Left cardiac atrium (tissue), 4 donors: ENCODE results near the gene ULK4. TPM values are rescaled to one million over a fixed set of nuclear protein-coding genes. Genes with fewer than 3 reads are reported as not detected.
"Not testable (repeated sequence)": the region's sequence is repeated elsewhere in the genome, so short reads cannot be mapped to it uniquely, and the experiment has no call there.

ENCODE experiments used
- ATAC-seq, 2 donors: fragments of 200-7000 bp; cut with Tn5 transposase; one replicate each; pipeline ENCODE4 v1.9.1; 2020; ENCODE audit warnings: mild to moderate bottlenecking in 2 of 2, moderate library complexity in 2 of 2
- DNase-seq: peaks from one replicate; pipeline ENCODE4 v3.0.0-alpha.2; 2020
- intact Hi-C, 2 donors: fragments of 100-400 bp; cut with DNase I; formaldehyde crosslinking; loops; one replicate each; pipeline versions ENCODE4 v1.14.1 to v1.15.1; 2022 to 2023
- total RNA-seq, 2 donors: library from RNA; stranded (reverse); fragmentation: NEBNext Ultra II Directional; extraction: Animal tissue kit (Norgen Biotek cat#: 25700); gene quantifications; one replicate each; pipeline ENCODE4 v1.2.1, GENCODE V29; 2021
- donor health status: DM: no; HTN: yes; CAD: no.
- donor health status: DM: no; HTN: yes; CAD: no; lungs with severe emphysema.
- donor health status: DM: yes; HTN: yes; CAD: no.
- donor health status: Dilated cardiomyopathy.

Gene ULK4
- total RNA-seq, 2 donors from 2014 or later = 12.7 to 13.8 TPM

DNA sequence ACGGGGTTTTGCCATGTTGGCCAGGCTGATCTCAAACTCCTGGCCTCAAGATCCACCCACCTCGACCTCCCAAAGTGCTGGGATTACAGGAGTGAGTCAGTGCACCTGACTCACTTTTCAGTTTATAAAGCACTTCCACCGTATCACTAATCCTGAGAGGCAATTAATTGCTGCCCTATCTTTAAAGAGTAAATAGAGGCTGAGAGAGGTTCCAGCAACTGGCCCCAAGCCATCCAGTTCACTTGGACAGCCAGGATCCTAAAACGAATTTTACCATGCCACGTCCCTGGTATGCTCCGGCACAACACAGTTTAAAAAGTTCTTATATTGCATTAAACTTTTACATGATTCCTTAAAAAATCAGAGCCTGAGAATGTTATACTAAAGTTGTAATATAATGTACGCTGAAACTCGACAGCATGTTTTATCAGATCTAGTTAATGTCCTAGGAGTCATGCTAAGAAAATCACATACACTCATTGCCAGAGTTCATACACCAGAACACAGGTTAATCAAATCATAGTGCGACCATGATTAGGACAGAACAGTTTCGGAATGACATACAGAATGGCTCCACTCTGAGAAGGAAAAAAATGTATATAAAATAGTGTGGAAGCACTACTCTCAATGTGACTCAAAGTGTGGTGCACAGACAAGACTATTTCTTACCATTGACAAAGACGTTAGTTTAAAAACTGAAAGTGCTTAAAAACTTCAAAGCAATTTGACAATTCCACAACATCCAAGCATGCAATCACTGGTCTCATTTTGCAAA, 125.4 kb downstream of the ULK4 start:
- ATAC-seq (no peak), DNase-seq (no peak)
- intact Hi-C loops = no loop called here

DNA sequence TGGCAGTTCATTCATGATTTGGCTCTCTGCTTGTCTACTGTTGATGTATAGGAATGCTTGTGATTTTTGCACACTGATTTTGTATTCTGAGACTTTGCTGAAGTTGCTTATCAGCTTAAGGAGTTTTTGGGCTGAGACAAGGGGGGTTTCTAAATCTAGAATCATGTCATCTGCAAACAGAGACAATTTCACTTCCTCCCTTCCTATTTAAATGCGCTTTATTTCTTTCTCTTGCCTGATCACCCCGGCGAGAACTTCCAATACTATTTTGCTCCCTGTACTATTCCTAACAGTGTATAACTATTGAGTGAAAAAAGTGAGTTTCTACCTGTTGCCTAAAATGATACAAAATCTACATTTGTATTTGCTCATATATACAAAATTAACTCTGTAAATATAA, 128.3 kb downstream of the ULK4 start:
- intact Hi-C loops = no loop called here
- ATAC-seq (no peak), DNase-seq (no peak)

GRCh38 chr3:41819236-41819635, 142.7 kb downstream of the ULK4 start:
- no peak for ATAC-seq
- intact Hi-C loops = no loop called here
- DNase-seq = no peak

- intact Hi-C loops = no loop called here
- ATAC-seq = no peak
- DNase-seq = no peak
Measured at GRCh38 chr3:41808618-41809017, 153.3 kb downstream of the ULK4 start.

DNA sequence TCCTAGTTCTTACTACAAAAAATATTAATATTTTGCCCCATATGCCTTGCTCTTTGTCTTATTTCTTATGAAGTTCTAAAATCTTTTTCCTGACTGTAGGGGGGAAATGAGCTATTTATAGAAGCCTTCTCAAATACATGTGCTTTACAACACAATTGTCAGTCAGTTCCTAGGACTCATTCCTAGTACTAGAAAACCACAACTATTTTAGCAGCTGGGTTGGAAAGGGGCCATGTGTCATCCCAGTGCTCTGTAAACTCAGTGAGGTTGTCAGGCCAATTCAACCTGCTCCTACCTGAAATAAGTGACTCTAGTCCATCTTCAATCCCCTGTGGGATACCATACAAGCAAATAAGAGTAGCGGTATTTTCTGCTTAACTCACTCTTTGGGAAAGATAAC, 153.8 kb downstream of the ULK4 start:
- intact Hi-C loops = no loop called here
- no peak for ATAC-seq
- no peak for DNase-seq

DNA sequence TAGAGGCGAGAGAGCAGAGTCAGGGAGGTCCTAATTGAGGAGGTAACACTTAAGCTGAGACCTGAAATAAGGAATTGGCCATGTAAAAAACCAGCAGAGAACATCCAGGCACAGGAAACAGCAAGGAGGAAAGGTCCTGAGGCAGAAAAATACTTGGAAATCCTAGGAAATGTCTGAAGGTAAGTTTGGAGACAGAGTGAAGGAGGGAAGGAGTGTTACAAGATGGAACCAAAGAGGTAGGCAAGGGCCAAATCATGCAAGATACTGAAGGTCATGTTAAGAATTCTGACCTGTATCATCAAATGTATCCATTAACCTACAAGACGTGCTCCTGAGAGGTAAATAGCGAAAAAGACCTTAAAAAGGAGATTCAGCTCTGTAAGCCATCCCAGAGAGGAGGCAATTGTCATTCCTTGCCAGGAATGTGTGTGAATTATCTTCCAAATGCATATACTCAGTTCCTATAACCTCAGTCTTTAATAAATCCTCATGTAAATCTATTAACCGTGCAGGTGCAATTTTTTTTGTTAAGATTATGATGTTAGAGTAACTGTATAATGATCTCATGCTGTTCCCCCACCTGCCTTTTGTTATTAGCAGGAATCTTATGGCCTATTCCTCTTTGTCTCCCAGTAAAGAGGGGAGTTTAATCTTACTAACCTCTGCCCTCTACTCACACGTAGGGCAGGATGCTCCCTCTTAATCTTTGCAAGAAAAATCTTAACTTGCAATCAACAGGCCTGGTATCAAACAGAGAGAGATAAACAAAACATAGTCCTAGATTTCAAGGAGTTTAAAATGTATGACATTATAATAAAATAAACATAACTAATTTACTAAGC, 166.9 kb downstream of the ULK4 start:
- DNase-seq (no peak), ATAC-seq (no peak)
- intact Hi-C loops = no loop called here

DNA sequence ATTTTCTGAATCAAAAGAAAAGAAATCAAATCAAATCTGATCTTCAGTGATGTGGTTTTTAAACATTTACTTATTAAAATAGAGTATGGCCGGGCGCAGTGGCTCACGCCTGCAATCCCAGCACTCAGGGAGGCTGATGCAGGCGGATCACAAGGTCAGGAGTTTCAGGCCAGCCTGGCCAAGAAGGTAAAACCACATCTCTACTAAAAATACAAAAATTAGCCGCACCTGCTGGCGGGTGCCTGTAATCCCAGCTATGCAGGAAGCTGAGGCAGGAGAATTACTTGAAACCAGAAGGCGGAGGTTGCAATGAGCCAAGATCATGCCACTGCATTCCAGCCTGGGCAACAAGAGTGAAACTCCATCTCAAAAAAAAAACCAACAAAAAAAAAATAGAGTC, 169.1 kb downstream of the ULK4 start:
- intact Hi-C loops = no loop called here
- ATAC-seq = no peak
- no peak for DNase-seq

GRCh38 chr3:41769106-41769505, 192.8 kb downstream of the ULK4 start:
- intact Hi-C loops = no loop called here
- no peak for DNase-seq
- peak in 1 of 2 donors; percentile 61 for ATAC-seq

GRCh38 chr3:41768363-41768762, 193.5 kb downstream of the ULK4 start:
- intact Hi-C loops = no loop called here
- DNase-seq = no peak
- no peak for ATAC-seq

DNA sequence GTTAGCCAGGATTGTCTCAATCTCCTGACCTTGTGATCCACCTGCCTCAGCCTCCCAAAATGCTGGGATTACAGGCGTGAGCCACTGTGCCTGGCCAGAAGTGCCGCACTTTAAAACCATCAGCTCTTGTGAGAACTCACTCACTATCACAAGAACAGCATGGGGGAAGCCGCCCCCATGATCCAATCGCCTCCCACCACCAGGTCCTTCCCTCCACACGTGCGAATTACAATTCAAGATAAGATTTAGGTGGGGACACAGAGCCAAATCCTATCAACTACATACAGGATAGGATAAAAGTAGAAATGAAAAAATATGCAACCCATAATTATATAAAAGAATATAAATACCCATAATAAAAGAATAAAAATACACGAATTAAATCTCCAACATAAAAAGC, 199.0 kb downstream of the ULK4 start:
- ATAC-seq, intact Hi-C loops, DNase-seq: not testable (repeated sequence)

DNA sequence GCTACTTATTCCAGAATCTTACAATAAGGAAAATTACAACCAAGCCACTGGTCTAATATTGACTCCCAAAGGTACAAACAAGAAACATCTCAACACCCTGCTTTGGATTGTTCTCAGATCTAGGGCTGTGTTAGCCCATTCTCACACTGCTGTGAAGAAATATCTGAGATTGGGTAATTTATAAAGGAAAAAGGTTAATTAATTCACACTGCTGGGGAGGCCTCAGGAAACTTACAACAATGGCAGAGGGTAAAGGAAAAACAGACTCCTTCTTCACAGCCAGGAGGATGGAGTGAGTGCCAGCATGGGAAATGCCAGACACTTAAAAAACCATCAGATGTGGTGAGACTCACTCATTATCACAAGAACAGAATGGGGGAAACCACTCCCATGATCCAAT, 208.3 kb downstream of the ULK4 start:
- intact Hi-C loops = no loop called here
- ATAC-seq (no peak), DNase-seq (no peak)

DNA sequence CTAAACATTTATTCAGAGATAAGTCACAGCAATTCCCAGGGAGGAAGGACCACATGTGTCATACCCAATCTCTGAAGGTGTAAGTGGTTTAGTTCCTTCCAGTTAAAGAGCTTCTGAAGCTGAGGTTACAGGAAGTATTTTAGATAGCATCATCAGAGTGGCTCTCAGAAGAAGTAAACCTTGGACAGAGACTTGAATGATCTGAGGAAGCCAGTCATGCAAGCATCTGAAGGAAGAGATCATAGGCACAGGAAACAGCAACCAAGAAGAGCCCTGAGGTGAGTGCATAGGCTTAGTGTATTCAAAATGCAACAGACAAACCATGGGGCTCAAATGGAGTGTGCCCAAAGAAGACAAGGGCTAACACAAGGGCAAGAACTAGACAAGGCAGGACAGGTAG, 210.3 kb downstream of the ULK4 start:
- DNase-seq = no peak
- intact Hi-C loops = no loop called here
- no peak for ATAC-seq

GRCh38 chr3:41749988-41750387, 211.9 kb downstream of the ULK4 start:
- intact Hi-C loops = no loop called here
- ATAC-seq (no peak), DNase-seq (no peak)

GRCh38 chr3:41746215-41746614, 215.7 kb downstream of the ULK4 start:
- intact Hi-C loops = no loop called here

DNA sequence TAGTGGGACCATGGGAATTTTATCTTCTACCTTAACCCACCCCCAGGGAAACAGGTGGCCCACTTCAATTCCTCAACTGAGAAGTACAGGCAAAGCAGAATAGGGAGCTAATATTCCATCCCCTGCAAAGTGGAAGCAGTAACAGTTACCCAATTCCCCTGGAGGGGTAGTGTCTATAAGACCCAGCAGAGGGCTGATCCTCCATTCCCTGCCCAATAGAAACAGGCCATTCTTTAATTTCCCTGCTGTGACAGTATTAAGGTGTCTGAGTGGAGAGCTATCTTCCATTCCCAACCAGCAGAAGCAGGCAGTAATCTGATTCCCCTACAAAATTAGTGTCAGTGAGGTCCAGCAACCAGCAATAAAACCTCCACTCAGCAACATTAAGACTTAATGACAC, 219.8 kb downstream of the ULK4 start:
- ATAC-seq (no peak), DNase-seq (no peak)
- intact Hi-C loops = no loop called here

More at GRCh38 chr3:41746215-41746614, 215.7 kb downstream of the ULK4 start:
- ATAC-seq (no peak), DNase-seq (no peak)

- ATAC-seq = no peak
- intact Hi-C loops = no loop called here
Measured at GRCh38 chr3:41740374-41740886, 221.5 kb downstream of the ULK4 start.

GRCh38 chr3:41726891-41727290, 235.0 kb downstream of the ULK4 start:
- intact Hi-C loops = no loop called here
- no peak for ATAC-seq
- no peak for DNase-seq

More at GRCh38 chr3:41740374-41740886, 221.5 kb downstream of the ULK4 start:
- no peak for DNase-seq

DNA sequence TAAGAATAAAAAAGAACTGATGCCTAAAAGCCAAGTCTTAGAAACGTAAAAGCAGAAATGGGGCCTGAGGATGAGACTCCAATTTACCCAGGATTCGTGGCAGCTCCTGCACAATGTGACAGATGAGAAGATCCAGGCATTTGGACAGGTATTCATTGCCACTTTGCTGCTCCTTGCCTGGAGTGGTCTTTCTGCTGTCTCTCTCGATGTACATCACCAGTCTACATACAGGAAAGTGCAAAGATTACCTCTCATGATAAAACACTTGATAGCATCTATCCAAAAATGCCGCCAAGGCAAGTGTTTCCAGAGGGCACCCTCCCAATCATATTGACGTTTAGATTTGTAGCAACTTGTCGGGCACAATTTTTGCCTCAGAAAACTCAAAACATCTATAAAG, 244.3 kb downstream of the ULK4 start:
- no peak for DNase-seq
- intact Hi-C loops = loop anchor here in 1 of 2 donors (5.0 kb wide), 1 partner anchor 1135 kb away; no protein-coding TSS in a partner anchor
- ATAC-seq = no peak

DNA sequence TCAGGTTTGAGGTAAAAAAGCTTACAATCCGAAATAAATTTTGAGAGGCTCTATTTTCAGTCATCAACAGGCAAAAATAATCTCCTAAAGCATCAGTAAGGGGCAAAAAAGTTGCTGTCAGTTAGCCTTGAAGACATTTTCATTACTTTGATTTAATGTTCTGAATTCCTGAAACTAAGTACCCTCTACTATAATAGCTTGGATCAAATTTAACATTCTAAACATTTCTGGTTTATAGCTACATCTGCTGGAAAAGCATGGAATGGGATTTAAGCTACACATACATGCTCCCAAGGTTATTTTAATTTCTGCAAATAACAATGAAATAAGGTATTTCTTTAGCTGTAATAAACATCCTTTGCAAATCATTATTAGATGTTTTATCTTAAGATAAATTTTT, 245.4 kb downstream of the ULK4 start:
- no peak for DNase-seq
- intact Hi-C loops = loop anchor here in 1 of 2 donors (5.0 kb wide), 1 partner anchor 1134 kb away; no protein-coding TSS in a partner anchor
- no peak for ATAC-seq

DNA sequence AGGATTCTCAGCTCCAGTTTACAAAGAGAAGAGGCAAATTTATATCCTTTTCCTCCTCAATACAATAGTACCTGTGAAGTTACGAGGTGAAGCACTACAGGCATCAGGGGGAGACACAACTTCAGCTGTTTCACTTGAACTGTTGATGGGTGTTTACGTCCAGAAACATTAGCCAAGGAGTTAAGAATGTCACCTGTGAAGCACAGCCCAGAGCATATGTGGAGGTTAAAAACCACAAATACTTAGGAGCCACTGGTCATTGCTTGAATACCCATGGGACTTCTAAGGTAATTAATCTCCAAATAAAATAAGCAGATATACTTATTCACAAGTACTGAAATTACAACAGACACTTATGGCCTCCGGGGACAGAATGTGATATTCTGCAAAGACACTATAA, 246.5 kb downstream of the ULK4 start:
- no peak for ATAC-seq
- DNase-seq = no peak
- intact Hi-C loops = loop anchor here in 1 of 2 donors (5.0 kb wide), 1 partner anchor 1133 kb away; no protein-coding TSS in a partner anchor
